Spleen (tissue), 11 donors: ENCODE data around the gene CGAS. TPM values are rescaled to one million over a fixed set of nuclear protein-coding genes. Genes with fewer than 3 reads are reported as not detected.

Source experiments
- DNase-seq: peaks from one replicate; pipeline ENCODE4 v3.0.0-alpha.2; 2020
- H3K27ac ChIP-seq, 8 donors: fragments of 200-600 bp; sonication (generic) in 7 of 8; 1 replicate in 4 of 8; 2 replicates in 4 of 8; pipeline versions ENCODE4 v1.5.0 to v1.8.0; 2016 to 2021; ENCODE audit warnings: inconsistent platforms in 4 of 8, mild to moderate bottlenecking in 4 of 8, moderate library complexity in 1 of 8
- H3K27me3 ChIP-seq, 7 donors: fragments of 200-600 bp; sonication (generic) in 6 of 7; replicated peaks in 1 of 7; 1 replicate in 4 of 7; 2 replicates in 3 of 7; pipeline versions ENCODE4 v1.5.0 to v1.8.0; 2016 to 2021; ENCODE audit warnings: inconsistent platforms in 3 of 7, mild to moderate bottlenecking in 1 of 7
- H3K36me3 ChIP-seq, 6 donors: fragments of 200-600 bp; sonication (generic) in 5 of 6; 1 replicate in 4 of 6; 2 replicates in 2 of 6; pipeline versions ENCODE4 v1.5.0 to v1.8.0; 2016 to 2021; ENCODE audit warnings: inconsistent platforms in 2 of 6
- H3K4me1 ChIP-seq, 6 donors: fragments of 200-600 bp; sonication (generic) in 5 of 6; 1 replicate in 3 of 6; 2 replicates in 3 of 6; pipeline versions ENCODE4 v1.5.0 to v1.8.0; 2016 to 2021; ENCODE audit warnings: inconsistent platforms in 3 of 6
- H3K4me3 ChIP-seq, 8 donors: fragments of 200-600 bp; sonication (generic) in 7 of 8; 1 replicate in 4 of 8; 2 replicates in 4 of 8; pipeline versions ENCODE4 v1.5.0 to v1.8.0; 2016 to 2021; ENCODE audit warnings: inconsistent platforms in 4 of 8, mild to moderate bottlenecking in 4 of 8, moderate library complexity in 2 of 8
- H3K9me3 ChIP-seq, 8 donors: fragments of 200-600 bp; sonication (generic) in 7 of 8; 1 replicate in 4 of 8; 2 replicates in 4 of 8; pipeline versions ENCODE4 v1.5.0 to v1.8.0; 2016 to 2021; ENCODE audit warnings: inconsistent platforms in 4 of 8
- CTCF ChIP-seq, 11 experiments: fragments of 200-600 bp in 7 of 11; fragments of 450-650 bp in 4 of 11; sonication (generic) in 4 of 11; IDR thresholded peaks in 8 of 11; conservative IDR thresholded peaks in 3 of 11; 1 replicate in 7 of 11; 2 replicates in 4 of 11; pipeline versions ENCODE4 v1.4.0 to v1.8.0; 2016 to 2021; ENCODE audit warnings: antibody characterized with exemption in 11 of 11, inconsistent platforms in 4 of 11, mild to moderate bottlenecking in 1 of 11
- POLR2A ChIP-seq, 3 donors: fragments of 450-650 bp; IDR thresholded peaks; one replicate each; pipeline ENCODE4 v1.5.1; 2017; ENCODE audit warnings: antibody characterized with exemption in 3 of 3, mild to moderate bottlenecking in 1 of 3
- POLR2AphosphoS5 ChIP-seq, 3 donors: sonication (generic); formaldehyde crosslinking; IDR thresholded peaks; one replicate each; pipeline ENCODE4 v1.5.1; 2017; ENCODE audit warnings: antibody characterized with exemption in 3 of 3
- WGBS, 5 donors: extraction: QIAGEN DNeasy Blood & Tissue Kit in 3 of 5; methylation state at CpG; one replicate each; pipeline versions ENCODE4 v1.1.5 to v1.1.7; 2013 to 2018; 5-methylcytosine and 5-hydroxymethylcytosine counted together
- intact Hi-C: fragments of 100-400 bp; cut with DNase I; formaldehyde crosslinking; loops from one replicate; pipeline ENCODE4 v1.15.0; 2023; ENCODE audit warnings: low total_unique reads
- polyA plus RNA-seq, 3 donors: library from polyadenylated mRNA; stranded (reverse); fragments of 200-250 nt; gene quantifications; one replicate each; pipeline ENCODE4 v1.2.1, GENCODE V29; 2013
- small RNA-seq, 4 donors: library from RNA; depleted of rRNA; stranded (forward); fragments of <200 nt; gene quantifications; one replicate each; pipeline ENCODE3, GENCODE V24; 2016
- total RNA-seq, 7 donors: library from RNA; depleted of rRNA in 3 of 7; stranded (reverse); fragments of >200 nt in 3 of 7; fragmentation: NEBNext Ultra II Directional in 4 of 7; extraction: Animal tissue kit (Norgen Biotek cat#: 25700) in 4 of 7; gene quantifications; one replicate each; pipeline versions ENCODE4 v1.1.0 to v1.2.1, GENCODE V29; 2016 to 2021
- donor health status: healthy with polysubstance abuse.
- donor health status: DM: no; HTN: no; CAD: no; lungs with moderate emphysema.
- donor health status: DM: no; HTN: no; CAD: no.
- donor health status: Bipolar disorder and iron deficiency.
- donor health status: healthy.
- donor health status: DM: no; HTN: no; CAD: no.
- donor health status: DM: yes; HTN: yes; CAD: no.

The CGAS gene
- total and polyA plus RNA-seq, 10 donors, result 3.2 to 24.3 (median 17.7) TPM

DNA sequence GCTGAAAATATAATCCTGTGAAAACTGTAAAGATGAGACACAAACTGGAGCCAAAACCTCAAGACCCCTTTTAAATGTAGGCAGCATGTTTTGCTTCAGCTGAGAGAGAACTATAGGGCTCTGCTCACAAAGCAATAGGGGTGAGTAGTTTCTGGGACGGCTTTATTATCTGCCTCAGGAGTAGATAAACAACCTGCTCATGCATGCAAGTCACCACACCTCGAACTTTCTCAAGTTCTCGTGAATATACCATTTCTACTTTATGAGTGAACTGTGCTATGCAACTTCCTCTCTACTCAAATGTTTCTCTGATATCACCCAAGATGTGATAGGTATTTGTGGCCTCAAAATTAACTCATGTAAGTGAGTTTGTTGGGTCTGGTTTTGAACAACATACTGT lies 74.9 kb downstream of the CGAS start:
- WGBS, 5 donors, result 56 to 70% (median 64%) methylated on average over 3 of the region's 3 CpGs
- TF ChIP-seq CTCF (IDR thresholded peaks at IDR 0.05 in 8 of 11, conservative IDR thresholded peaks at IDR 0.05 in 3 of 11), result no peak
- no peak for TF ChIP-seq POLR2A (IDR thresholded peaks at IDR 0.05)
- no peak for TF ChIP-seq POLR2AphosphoS5 (IDR thresholded peaks at IDR 0.05)
- no peak overlapping the region for H3K4me3 ChIP-seq
- H3K9me3 ChIP-seq, result peaks cover 0 to 11% (median 5%) of the 10 kb centered on the region in 8 donors
- no peaks in the 10 kb centered on the region for H3K4me1 ChIP-seq
- H3K36me3 ChIP-seq, result no peaks in the 10 kb centered on the region
- DNase-seq, result no peak
- H3K27ac ChIP-seq, result no peak overlapping the region
- intact Hi-C loops, result no loop called here
- H3K27me3 ChIP-seq, result no peaks in the 10 kb centered on the region

DNA sequence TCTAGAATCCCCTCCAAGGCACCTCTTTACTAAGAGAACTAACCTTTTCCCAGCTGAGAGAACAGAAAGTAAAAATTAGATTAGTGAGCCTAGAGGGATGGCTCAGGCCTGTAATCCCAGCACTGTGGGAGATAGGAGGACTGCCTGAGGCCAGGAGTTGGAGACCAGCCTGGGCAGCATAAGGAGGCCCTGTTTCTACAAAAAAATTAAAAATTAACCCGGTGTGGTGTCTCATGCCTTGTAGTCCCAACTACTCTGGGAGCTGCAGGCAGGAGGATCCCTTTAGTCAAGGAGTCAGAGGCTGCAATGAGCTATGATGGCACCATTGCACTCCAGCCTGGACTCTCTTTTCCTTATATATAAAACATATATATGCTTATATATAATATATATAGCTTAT lies 76.9 kb downstream of the CGAS start:
- H3K9me3 ChIP-seq, result peaks cover 0 to 27% (median 21%) of the 10 kb centered on the region in 8 donors
- H3K4me3 ChIP-seq, result no peak overlapping the region
- no peak for DNase-seq
- WGBS, 5 donors, result 81 to 100% (median 89%) methylated on average over 1 of the region's 1 CpG
- no peaks in the 10 kb centered on the region for H3K36me3 ChIP-seq
- no peak overlapping the region for H3K27ac ChIP-seq
- no peaks in the 10 kb centered on the region for H3K27me3 ChIP-seq
- intact Hi-C loops, result no loop called here
- TF ChIP-seq POLR2A (IDR thresholded peaks at IDR 0.05) (no peak), POLR2AphosphoS5 (IDR thresholded peaks at IDR 0.05) (no peak), CTCF (IDR thresholded peaks at IDR 0.05 in 8 of 11, conservative IDR thresholded peaks at IDR 0.05 in 3 of 11) (no peak)
- H3K4me1 ChIP-seq, result no peaks in the 10 kb centered on the region

Small RNAs within 50 kb of the gene (small RNA-seq; reads per million reads assigned to genes)
- 0 reads per million in 4 donors for gene RN7SL827P
- gene RNU6-975P, result 0 reads per million in 4 donors

Other genes starting within 250 kb of the CGAS start
- not detected for gene KHDC1L, start 226.8 kb downstream of the CGAS start, total RNA-seq
- not detected for gene KHDC1L, start 226.8 kb downstream of the CGAS start, polyA plus RNA-seq
- 1 to 10 TPM in 2 of 7 donors, under 1 TPM in 5; 0.54 to 2.2 (median 0.86) TPM for gene KHDC1, start 189.1 kb downstream of the CGAS start, total RNA-seq
- gene KHDC1, start 189.1 kb downstream of the CGAS start, polyA plus RNA-seq, result 1 to 10 TPM in 2 of 3 donors, under 1 TPM in 1; 0.59 to 1.7 (median 1.0) TPM
- not detected for gene DPPA5, start 98.0 kb downstream of the CGAS start, total RNA-seq
- not detected for gene DPPA5, start 98.0 kb downstream of the CGAS start, polyA plus RNA-seq
- not detected for gene KHDC3L, start 89.6 kb downstream of the CGAS start, total RNA-seq
- not detected for gene KHDC3L, start 89.6 kb downstream of the CGAS start, polyA plus RNA-seq
- gene OOEP, start 82.4 kb downstream of the CGAS start, total RNA-seq, result under 1 TPM in 1 of 7 donors, not detected in 6; 0.70 TPM
- gene OOEP, start 82.4 kb downstream of the CGAS start, polyA plus RNA-seq, result under 1 TPM; 0.17 to 0.26 (median 0.19) TPM
- 1 to 10 TPM in 5 of 7 donors, under 1 TPM in 2; 0.34 to 1.5 (median 1.2) TPM for gene DDX43, start 57.5 kb downstream of the CGAS start, total RNA-seq
- gene DDX43, start 57.5 kb downstream of the CGAS start, polyA plus RNA-seq, result under 1 TPM; 0.44 to 0.85 (median 0.45) TPM
- 10 to 100 TPM; 31.7 to 50.2 (median 45.3) TPM for gene MTO1, start 9.4 kb upstream of the CGAS start, total RNA-seq
- 10 to 100 TPM; 17.8 to 26.4 (median 23.6) TPM for gene MTO1, start 9.4 kb upstream of the CGAS start, polyA plus RNA-seq
- gene EEF1A1, start 68.7 kb upstream of the CGAS start, total RNA-seq, result over 10,000 TPM in 1 of 7 donors, 1,000 to 10,000 TPM in 6; 7,486 to 10,079 (median 8,893) TPM
- gene EEF1A1, start 68.7 kb upstream of the CGAS start, polyA plus RNA-seq, result over 10,000 TPM; 12,419 to 13,640 (median 12,484) TPM
- 10 to 100 TPM; 10.1 to 22.8 (median 14.4) TPM for gene SLC17A5, start 201.7 kb upstream of the CGAS start, total RNA-seq
- 1 to 10 TPM; 1.1 to 3.8 (median 2.2) TPM for gene SLC17A5, start 201.7 kb upstream of the CGAS start, polyA plus RNA-seq
- gene CD109, start 243.9 kb upstream of the CGAS start, total RNA-seq, result 1 to 10 TPM; 2.6 to 6.9 (median 4.9) TPM
- under 1 TPM; 0.17 to 0.45 (median 0.18) TPM for gene CD109, start 243.9 kb upstream of the CGAS start, polyA plus RNA-seq